ENCODE results near the gene ZSCAN21.
"Not testable (repeated sequence)": the region's sequence is repeated elsewhere in the genome, so short reads cannot be mapped to it uniquely, and the experiment has no call there.

The ZSCAN21 gene

DNA sequence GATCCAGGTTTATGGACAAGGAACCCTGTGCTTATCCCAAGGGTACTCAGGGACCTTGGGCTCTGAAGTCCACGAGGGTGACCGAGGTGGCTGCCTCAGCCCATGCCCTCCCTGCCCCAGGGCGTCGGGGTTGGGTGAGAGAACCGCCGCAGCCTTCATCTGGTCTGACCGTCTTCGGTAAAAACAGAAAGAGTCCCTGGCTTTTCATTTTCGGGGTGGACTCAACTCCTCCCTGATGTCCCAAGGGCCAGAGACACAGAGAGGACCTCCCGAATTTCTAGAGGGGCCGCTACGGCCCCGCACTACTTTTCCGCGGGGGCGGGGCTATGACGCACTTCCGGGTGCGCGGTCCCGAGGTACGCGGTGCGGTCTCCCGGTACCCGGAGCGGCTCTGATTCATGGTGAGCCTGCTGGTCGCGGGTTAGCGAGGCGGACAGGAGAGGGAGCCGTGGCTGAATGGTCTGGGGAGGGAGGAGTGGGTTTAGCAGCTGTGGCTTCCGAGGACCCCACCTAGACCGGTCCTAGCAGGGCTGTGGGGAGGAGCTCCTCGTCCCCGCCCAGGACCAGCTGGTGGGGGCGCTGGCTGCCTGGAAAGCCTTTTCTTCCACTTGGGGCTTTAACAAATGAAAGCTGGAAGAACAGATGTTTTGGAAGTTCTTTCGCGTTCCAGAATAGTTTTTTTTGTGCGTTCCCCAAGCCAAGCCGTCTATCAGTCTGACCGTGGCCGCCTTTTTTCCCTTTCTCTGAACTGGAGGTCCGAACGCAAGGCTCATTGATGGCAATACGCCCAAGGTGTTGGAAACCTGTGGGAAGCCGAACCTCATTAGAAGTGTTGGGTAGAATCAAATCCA, at the start of gene ZSCAN21:
Gene ZSCAN21, plus strand, starts transcription at position 334 of the 851 bp plus-strand sequence. CDS start 7,233 bp downstream, outside the sequence.
- peak; percentile 50 for DNase-seq (ENCODE audit: low read depth, low spot score)

DNA sequence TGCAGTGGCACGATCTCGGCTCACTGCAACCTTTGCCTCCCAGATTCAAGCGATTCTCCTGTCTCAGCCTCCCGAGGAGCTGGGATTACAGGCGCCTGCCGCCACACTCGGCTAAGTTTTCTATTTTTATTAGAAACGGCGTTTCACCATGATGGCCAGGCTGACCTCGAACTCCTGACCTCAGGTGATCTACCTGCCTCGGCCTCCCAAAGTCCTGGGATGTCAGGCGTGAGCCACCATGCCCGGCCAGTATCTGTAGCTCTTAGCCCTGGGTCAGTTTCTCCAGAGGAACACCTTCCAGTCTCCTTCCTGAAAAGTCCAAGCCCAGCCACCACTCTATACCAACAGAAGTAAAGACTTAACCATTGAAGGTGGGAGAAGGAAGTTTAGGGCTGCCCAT, 49.3 kb upstream of the ZSCAN21 start:
- DNase-seq (ENCODE audit: low read depth, low spot score), result no peak

DNA sequence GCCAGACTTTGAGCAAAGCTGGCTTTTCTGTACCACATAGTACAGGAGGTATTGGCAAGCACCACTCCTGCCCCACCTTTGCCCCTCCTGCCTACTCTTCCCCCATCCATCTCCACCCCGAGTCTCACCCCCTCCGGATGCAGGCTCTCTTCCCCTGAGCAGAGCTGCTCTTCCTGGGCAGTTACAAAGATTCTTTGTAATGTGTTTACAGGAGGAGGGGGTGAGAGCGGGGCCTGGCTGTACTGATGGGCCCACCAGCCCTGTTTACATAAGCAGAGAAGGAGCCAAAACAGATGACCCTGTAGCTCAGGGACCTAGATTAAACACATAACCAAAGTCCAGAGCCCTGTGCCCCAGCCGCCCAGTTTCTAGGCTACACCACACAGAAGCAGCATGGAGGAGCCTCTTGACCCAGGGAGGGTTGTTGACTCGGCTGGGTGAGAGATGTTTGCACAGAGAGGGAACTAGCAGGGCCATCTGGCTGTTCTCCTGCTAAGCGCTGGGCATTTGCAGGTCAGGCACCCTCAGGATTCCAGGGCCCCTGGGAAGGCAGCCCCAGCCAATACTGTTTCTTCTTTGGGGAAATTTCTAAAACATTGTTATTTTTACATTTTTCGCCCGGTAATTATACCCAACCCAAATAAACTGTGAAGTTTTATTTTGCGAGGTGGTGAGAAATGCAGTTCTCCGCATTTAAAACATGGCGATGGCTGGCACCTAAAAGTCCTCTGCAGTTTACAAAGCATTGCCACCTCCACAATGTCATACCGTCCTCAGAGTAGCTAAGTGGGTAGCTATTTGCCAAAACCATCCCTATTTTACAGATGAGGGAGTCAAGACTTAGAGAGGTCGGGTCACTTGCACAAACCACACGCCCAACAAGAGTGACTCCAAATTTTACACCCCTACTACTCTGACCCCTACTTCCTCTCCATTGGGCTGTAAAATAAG, 45.6 kb upstream of the ZSCAN21 start:
- DNase-seq (ENCODE audit: low read depth, low spot score), result peak; percentile 80

DNA sequence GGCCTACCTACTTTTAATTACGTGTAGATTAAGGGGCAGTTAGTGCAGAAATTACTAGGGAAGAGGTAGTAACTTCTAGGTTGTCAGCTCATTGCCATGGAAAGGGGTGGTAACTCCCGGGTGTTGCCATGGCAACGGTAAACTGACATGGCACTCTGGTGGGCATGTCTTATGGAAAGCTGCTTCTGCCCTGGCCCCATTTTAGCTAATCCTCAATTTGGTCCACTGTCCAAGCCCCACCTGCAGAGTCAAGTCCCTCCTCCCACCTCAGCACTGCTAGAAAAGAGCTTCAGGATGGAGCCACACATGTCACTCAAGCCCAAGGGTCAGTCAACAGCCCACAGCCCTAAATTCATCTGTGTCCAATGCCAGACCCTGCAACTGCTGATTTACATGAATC, 41.7 kb upstream of the ZSCAN21 start:
- no peak for DNase-seq (ENCODE audit: low read depth, low spot score)

DNA sequence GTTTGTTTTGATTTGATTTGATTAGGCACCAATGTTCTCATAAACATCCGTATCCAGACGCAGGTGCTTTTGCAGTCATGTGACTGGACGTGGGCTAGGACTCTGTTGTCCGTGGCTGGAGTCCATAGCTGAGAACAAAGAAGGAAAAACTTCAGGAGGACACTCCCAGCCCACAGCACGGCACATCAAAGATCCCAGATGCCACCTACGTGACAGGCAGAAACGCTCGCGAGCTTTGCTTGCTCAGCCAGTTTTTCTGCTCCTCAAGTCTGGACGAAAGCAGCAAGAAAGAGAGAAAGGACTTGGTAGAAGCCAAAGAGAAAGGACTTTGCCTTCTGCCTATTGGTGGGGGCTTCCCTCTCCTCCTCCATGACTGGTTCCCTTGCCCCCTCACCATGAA, 41.0 kb upstream of the ZSCAN21 start:
- no peak for DNase-seq (ENCODE audit: low read depth, low spot score)

DNA sequence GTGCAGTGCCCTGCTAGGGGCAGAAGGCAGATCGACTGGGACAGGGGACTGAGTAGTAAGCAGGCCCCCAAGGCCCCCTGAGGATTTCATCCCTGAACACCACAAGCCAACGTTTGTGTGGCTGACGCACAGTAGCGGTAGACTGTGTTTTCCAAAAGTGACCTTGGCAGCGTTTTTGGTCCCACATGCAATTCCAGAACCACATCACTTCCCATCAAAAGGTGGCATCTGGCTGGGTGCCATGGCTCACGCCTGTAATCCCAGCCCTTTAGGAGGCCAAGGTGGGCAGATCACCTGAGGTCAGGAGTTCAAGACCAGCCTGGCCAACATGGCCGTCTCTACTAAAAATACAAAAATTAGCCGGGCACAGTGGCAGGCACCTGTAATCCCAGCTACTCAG, 39.6 kb upstream of the ZSCAN21 start:
- not testable (repeated sequence) for DNase-seq (ENCODE audit: low read depth, low spot score)

DNA sequence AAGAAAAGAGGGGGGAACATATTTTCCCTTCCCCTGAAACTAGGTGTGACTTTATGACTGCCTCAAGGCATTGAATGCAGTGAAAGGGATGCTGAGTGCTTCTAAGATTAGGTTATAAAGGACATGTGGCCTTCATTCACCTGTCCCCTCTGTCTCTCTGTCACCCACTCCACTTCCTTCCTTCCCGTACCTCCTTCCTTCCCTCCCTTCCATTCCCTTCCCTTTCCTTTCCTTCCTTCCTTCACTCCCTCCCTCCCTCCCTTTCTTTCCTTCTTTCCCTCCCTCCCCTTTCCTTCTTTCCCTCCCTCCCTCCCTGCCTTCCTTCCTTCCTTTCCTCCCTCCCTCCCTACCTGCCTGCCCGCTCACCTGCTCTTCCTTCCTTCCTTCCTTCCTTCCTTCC, 38.7 kb upstream of the ZSCAN21 start:
- DNase-seq (ENCODE audit: low read depth, low spot score), result no peak

DNA sequence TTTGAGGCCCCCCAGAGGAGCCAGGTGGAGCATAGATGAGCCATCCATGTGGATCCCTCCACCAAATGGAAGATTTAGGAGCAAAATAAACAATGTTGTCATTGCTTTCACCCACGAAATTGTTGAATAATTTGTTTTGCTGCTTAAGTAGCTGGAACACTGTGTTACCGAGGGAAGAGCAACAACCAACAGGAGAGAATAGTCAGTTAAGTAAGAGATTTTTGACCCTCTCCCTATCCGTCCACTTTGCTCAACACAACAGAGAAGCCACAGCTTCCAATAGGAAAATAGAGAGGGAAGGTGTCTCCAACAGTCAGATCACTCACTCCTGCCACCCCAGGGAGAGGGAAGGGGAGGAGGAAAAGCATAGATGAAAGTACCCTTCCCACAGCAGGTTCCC, 38.1 kb upstream of the ZSCAN21 start:
- DNase-seq (ENCODE audit: low read depth, low spot score), result no peak

DNA sequence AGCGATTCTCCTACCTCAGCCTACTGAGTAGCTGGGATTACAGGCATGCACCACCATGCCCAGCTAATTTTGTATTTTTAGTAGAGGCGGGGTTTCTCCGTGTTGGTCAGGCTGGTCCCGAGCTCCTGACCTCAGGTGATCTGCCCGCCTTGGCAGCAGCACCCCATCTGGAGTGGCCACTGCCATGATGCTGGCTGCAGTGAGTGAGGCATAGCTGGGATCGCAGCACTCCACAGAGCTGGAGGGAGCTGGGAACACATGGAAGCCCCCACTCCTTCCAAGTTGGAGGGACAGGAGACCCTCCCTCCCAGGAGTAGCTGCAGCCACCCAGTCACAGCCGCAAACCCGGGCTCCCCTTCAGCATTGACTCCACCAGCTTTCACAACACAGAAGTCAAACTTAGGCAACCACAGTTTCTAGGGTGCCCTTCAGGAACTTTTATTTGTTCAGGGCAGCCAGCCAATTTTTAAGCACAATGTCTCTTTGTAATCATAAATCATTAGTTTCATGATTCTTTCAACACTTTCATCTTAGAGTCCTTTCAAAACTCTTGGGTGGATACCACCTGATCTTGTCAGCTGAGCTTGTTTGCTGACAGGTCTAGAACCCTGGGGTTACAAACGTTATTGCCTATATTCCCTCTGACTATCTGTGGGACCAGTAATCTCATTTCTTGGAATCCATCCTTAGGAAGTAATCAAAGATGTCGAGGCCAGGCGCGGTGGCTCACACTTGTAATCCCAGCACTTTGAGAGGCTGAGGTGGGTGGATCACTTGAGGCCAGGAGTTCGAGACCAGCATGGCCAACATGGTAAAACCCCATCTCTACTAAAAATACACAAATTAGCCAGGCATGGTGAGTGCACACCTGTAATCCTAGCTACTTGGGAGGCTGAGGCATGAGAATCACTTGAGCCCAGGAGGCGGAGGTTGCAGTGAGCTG, 36.9 kb upstream of the ZSCAN21 start:
- DNase-seq (ENCODE audit: low read depth, low spot score), result not testable (repeated sequence)

DNA sequence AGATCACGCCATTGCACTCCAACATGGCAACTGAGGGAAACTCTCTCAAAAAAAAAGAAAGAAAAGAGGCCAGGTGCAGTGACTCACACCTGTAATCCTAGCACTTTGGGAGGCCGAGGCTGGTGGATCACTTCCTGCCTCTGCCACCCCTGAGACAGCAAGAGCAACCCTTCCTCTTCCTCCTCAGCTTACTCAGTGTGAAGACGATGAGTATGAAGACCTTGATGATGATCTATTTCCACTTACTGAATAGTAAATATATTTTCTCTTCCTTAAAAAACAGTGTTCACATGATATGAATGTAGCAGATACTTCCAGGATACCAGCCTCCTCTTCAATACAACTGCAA, 36.3 kb upstream of the ZSCAN21 start:
- no peak for DNase-seq (ENCODE audit: low read depth, low spot score)

DNA sequence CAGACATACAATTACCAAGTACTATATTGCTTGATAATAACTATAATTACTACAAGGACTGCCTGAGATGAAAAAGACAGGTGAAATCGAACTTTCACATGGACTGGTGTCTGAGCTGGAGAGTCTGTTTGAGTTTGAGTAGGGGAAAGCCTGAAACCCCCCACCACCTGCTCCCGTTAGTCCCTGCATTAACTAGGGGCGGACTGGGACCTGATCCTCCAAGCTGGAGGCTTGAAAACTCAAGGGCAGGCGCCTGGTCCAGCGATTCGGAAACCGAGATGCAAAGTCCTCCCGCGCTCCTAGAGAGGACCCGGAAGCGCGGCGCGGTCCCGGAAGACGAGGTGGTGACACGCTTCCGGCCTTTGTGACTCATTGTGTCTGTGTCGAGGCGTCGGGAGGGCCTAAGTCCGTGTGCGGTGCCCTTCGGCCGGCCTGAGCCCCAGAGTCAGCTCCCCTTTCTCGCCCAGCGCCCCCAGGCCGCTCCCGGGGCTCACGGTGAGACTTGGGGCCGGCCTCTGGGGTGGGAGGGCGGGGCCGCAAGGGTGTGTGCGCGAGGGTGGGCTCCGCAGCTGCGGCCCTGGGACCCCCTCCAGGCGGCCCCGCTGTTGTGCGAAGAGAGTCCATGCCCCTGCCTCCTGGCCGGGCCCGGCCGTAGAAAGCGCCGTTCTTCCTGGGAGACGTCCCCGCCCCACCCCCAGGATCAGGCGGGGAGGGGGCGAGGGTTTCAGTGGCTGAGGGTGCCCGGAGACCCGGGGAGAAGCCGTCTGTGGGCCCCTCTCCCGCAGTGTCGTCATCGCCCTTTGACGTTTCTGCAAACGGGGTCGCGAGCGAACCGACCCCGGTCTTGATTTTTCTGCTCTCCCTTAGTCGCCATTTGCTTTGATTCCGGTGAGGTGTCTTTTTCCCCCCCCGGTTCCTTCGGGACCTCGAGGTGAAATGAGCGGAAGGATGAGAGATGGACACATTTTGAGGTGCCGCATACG, 34.1 kb upstream of the ZSCAN21 start, which contains the start of gene ZKSCAN1:
Gene ZKSCAN1, plus strand, starts transcription at position 365 of the 983 bp plus-strand sequence. CDS start 7,911 bp downstream, outside the sequence.
- peak; percentile 69 for DNase-seq (ENCODE audit: low read depth, low spot score)

DNA sequence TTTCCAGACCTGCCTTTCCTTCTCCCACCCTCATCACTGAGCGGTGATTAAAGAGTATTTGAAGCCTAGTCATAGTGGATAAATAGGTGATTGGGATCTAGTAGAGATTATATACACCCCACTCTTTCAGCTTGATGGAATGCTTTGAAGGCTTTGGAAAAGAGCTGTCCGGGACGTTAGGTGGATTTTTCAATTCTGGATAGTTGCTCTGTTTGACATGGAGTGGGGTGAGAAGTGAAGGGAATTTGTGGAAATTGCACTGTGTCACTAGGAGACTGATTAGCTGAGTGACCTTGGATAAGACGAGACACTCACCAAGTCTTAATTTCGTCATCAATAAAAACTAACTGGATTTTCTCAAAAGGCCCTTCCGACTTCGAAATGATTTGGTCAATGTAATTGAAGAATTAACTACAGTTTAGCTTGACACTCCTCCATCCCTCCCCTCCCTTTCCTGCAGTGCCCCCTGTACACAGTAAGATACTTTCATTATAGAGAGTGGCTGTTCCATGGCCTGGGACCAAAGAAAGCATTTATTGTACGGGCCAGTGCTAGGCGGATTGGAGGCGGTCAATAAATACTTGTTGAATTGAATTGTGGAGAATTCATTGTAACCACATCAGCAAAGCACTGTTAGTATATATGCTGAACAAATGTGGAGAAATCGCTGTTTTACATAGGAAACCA, 33.2 kb upstream of the ZSCAN21 start:
- no peak for DNase-seq (ENCODE audit: low read depth, low spot score)

DNA sequence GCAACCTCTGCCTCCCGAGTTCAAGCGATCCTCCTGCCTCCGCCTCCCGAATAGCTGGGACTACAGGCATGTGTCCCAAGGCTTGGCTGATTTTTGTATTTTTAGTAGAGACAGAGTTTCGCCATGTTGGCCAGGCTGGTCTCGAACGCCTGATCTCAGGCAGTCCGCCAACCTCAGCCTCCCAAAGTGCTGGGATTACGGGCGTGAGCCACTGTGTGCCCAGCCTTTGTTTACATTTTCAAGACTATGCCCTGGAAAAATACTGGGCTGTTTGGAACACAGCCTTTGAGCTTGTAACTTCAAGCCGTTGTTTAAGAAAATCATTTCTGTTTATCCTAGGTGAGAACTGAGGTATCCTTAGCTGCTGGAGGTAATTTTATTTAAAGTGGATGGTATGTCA, 32.3 kb upstream of the ZSCAN21 start:
- DNase-seq (ENCODE audit: low read depth, low spot score), result no peak

DNA sequence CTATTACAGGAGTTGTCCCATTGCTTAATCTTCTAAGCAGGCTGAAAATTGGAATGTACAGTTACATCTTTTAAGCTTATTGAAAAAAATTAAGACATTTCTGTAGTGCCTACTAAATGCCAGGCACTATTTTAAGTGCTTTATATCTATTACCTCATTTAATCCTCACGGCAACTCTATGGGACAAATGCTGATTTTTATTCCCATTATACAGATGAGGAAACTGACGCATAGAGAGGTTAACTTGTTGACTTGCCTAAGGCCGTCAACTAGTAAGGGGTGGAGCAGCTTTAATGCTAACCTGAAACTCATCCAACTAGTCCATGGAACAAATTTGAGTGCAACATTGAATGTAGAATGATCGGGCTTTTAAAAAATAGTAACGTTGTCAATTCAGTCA, 31.7 kb upstream of the ZSCAN21 start:
- DNase-seq (ENCODE audit: low read depth, low spot score), result no peak

DNA sequence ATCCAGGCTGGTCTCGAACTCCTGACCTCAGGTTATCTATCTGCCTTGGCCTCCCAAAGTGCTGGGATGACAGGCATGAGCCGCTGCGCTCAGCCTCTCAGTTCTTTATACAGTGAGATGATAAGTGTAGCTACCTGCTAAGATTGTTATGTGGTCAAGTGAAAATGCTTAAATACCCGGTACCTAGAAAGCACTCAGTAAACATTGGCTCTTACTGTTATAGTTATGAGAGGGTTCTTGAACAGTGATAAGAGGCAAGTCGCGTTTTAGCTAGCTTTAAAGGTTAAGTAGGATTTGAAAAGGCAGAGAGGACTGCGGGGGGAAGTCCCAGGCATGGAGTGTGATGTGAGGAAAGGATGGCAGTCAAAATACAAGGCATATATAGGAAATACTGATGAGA, 29.7 kb upstream of the ZSCAN21 start:
- DNase-seq (ENCODE audit: low read depth, low spot score), result no peak

DNA sequence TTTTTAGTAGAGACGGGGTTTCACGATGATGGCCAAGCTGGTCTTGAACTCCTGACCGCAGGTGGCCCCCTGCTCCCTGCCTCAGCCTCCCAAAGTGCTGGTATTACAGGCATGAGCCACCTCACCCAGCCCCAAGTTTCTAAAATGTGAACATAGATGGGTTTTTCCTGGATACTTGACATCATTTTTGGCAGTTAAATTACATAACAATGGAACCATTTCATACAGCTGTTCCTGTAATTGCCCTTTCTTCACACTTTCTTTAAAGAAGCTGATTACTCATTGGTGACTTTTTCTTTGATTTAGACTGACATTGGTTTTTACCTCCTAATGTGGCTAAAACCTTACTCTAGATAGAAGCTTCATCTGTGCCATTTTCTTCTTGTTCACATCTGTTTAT, 28.3 kb upstream of the ZSCAN21 start:
- no peak for DNase-seq (ENCODE audit: low read depth, low spot score)

DNA sequence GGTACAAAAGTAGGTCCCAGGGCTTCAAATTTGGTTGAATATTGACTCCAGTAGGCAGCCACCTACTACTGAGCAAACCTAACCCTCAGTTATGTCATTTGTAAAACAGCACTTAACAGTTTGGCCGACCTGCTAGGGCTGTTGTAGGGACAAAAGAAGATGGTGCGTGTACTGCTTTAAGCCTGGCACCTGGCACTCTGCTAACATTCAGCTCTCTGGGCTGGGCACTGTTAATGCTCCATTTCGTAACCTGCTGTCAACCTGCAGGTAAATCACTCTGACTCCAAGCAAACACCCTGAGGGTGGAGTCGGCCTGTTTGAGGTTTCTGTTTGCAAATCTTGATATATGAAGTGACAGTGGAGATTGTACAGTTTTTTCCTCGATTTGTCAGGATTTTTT, 27.0 kb upstream of the ZSCAN21 start:
- no peak for DNase-seq (ENCODE audit: low read depth, low spot score)

DNA sequence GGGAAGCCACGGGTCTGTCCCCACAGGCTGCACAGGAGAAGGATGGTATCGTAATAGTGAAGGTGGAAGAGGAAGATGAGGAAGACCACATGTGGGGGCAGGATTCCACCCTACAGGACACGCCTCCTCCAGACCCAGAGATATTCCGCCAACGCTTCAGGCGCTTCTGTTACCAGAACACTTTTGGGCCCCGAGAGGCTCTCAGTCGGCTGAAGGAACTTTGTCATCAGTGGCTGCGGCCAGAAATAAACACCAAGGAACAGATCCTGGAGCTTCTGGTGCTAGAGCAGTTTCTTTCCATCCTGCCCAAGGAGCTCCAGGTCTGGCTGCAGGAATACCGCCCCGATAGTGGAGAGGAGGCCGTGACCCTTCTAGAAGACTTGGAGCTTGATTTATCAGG, 26.0 kb upstream of the ZSCAN21 start:
- DNase-seq (ENCODE audit: low read depth, low spot score), result no peak

DNA sequence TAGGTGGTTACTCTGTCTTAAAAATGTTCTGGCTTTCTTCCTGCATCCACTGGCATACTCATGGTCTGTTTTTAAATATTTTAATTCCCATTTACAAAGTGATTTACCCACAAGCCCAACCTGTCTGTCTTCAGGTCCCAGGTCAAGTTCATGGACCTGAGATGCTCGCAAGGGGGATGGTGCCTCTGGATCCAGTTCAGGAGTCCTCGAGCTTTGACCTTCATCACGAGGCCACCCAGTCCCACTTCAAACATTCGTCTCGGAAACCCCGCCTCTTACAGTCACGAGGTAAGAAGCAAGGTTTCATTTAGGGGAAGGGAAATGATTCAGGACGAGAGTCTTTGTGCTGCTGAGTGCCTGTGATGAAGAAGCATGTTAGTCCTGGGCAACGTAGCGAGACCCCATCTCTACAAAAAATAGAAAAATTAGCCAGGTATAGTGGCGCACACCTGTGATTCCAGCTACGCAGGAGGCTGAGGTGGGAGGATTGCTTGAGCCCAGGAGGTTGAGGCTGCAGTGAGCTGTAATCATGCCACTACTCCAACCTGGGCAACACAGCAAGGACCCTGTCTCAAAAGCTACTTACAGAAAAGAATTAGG, 25.5 kb upstream of the ZSCAN21 start:
- no peak for DNase-seq (ENCODE audit: low read depth, low spot score)

Measured in brain pericyte (primary cell).